Aorta (tissue), 5 donors: ENCODE results near the gene STS. TPM values are rescaled to one million over a fixed set of nuclear protein-coding genes. Genes with fewer than 3 reads are reported as not detected.
A peak's percentile ranks its signal among the peaks of the same experiment; 100 is the strongest.

Source experiments
- ATAC-seq: fragments of 200-7000 bp; cut with Tn5 transposase; one replicate; pipeline ENCODE4 v1.9.1; 2022; ENCODE audit warnings: moderate library complexity; ENCODE audit not compliant: low FRiP score
- DNase-seq, 2 donors: peaks; one replicate each; pipeline ENCODE4 v3.0.0-alpha.2; 2020
- H3K27ac ChIP-seq, 2 donors: one replicate each; pipeline ENCODE4 v1.5.1; 2013; ENCODE audit warnings: low read length in 2 of 2, mild to moderate bottlenecking in 2 of 2, moderate library complexity in 2 of 2, control low read depth in 1 of 2, inconsistent platforms in 1 of 2, low read depth in 1 of 2
- H3K27me3 ChIP-seq, 2 donors: one replicate each; pipeline ENCODE4 v1.6.1; 2013; ENCODE audit warnings: control low read depth in 1 of 2, low read length in 1 of 2, mild to moderate bottlenecking in 1 of 2, moderate library complexity in 1 of 2; ENCODE audit not compliant: insufficient read depth in 2 of 2, control insufficient read depth in 1 of 2
- H3K36me3 ChIP-seq, 2 donors: one replicate each; pipeline ENCODE4 v1.6.1; 2013; ENCODE audit warnings: control low read depth in 1 of 2, low read length in 1 of 2, mild to moderate bottlenecking in 1 of 2; ENCODE audit not compliant: insufficient read depth in 2 of 2, control insufficient read depth in 1 of 2
- H3K4me1 ChIP-seq, 2 donors: one replicate each; pipeline ENCODE4 v1.6.1; 2013; ENCODE audit warnings: low read length in 2 of 2, control low read depth in 1 of 2, mild to moderate bottlenecking in 1 of 2, moderate library complexity in 1 of 2; ENCODE audit not compliant: insufficient read depth in 2 of 2, control insufficient read depth in 1 of 2
- H3K4me3 ChIP-seq, 2 donors: one replicate each; pipeline ENCODE4 v1.5.1; 2013; ENCODE audit warnings: low read length in 2 of 2, control low read depth in 1 of 2, mild to moderate bottlenecking in 1 of 2
- H3K9me3 ChIP-seq: one replicate; pipeline ENCODE4 v1.6.1; 2013; ENCODE audit warnings: mild to moderate bottlenecking, low read length; ENCODE audit not compliant: control insufficient read depth
- WGBS, 2 donors: extraction: QIAGEN DNeasy Blood & Tissue Kit; methylation state at CpG; one replicate each; pipeline ENCODE4 v1.1.7; 2013; 5-methylcytosine and 5-hydroxymethylcytosine counted together
- intact Hi-C, 2 donors: fragments of 100-400 bp; cut with DNase I; formaldehyde crosslinking; loops; one replicate each; pipeline versions ENCODE4 v1.14.2 to v1.15.0; 2022
- polyA plus RNA-seq, 2 donors: library from polyadenylated mRNA; stranded (reverse); fragments of 200-250 nt; gene quantifications; one replicate each; pipeline ENCODE4 v1.2.3, GENCODE V29; 2013
- total RNA-seq, 2 donors: library from RNA; stranded (reverse); fragmentation: NEBNext Ultra II Directional; extraction: Animal tissue kit (Norgen Biotek cat#: 25700); gene quantifications; one replicate each; pipeline ENCODE4 v1.2.1, GENCODE V29; 2021
- donor health status: healthy with polysubstance abuse.
- donor health status: Bipolar disorder and iron deficiency.
- donor health status: DM: no; HTN: no; CAD: no.
- donor health status: DM: no; HTN: no; CAD: no.
- donor health status: DM: yes; HTN: yes; CAD: no.

The STS gene
- total and polyA plus RNA-seq, 4 donors, result 4.1 to 12.5 (median 11.9) TPM

DNA sequence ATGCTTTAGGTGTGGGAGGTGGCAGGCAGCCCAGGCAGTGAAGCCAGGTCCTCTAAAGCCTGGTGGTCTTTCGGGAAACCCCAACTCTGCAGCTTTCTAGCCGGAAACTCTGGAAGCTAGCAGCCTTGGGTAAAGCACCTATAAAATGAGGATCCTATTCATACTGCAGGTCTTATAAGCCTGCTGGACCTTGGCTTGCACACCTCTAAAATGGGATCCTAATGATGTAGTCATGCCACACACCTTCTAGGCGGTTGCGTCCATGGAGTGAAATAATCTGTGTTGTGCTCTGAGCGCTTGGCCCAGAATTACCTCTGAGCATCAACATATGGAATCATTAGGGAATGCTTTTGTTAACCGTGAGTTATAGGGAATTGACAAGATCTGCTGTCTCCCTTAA is 36.0 kb upstream of the STS start:
- H3K27ac ChIP-seq, result no peak overlapping the region
- no peaks in the 10 kb centered on the region for H3K9me3 ChIP-seq
- ATAC-seq (no peak), DNase-seq (no peak)
- no peak overlapping the region for H3K4me3 ChIP-seq
- no peaks in the 10 kb centered on the region for H3K27me3 ChIP-seq
- intact Hi-C loops, result no loop called here
- H3K36me3 ChIP-seq, result no peaks in the 10 kb centered on the region
- 97 to 99% methylated on average over 6 of the region's 6 CpGs for WGBS, 2 donors
- no peaks in the 10 kb centered on the region for H3K4me1 ChIP-seq

DNA sequence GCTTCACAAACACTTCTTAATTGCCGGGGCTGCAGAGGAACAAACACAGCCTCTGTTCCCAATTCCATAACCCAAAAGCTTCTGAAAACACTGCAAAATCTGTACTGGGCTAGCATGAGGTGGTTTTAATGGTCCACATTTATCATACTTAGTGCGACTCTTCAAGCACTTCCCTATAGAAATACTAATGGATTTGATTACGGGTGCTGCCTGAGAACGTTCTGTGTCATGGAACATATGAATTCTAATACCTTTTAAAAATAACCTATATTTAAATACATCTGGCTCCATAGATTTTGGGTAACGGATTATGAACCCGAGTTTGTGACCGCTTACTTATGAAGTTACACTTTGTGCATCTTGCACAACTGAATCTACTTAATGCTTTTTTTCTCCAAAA is 35.4 kb upstream of the STS start:
- Histone ChIP-seq H3K9me3 (no peaks in the 10 kb centered on the region), H3K27me3 (no peaks in the 10 kb centered on the region), H3K4me3 (no peak overlapping the region), H3K4me1 (no peaks in the 10 kb centered on the region), H3K27ac (no peak overlapping the region), H3K36me3 (no peaks in the 10 kb centered on the region)
- WGBS, 2 donors, result 96 to 98% methylated on average over 7 of the region's 7 CpGs
- DNase-seq (no peak), ATAC-seq (no peak)
- intact Hi-C loops, result no loop called here

DNA sequence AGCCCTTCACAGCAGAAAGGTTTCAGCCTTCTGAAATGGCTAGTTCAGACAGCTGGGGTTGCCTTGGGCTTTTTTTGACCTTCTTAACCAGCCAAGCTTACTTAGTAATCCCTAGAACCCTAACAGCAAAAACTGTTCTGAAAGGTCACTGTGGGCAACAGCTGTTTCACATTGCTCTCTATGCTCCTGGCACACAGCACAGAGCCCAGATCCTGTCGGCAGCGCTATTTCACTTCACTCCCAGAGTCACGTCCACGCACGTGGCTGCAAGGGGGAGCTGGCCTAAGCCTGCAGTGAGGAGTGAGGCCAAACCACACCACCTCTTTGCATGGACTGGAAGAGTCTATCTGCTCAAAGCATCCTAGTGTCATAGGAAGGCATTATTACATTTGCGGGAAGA is 32.0 kb upstream of the STS start:
- Histone ChIP-seq H3K4me3 (no peak overlapping the region), H3K9me3 (no peaks in the 10 kb centered on the region), H3K36me3 (no peaks in the 10 kb centered on the region), H3K27ac (no peak overlapping the region), H3K4me1 (no peaks in the 10 kb centered on the region), H3K27me3 (no peaks in the 10 kb centered on the region)
- ATAC-seq (peak; percentile 37), DNase-seq (no peak)
- intact Hi-C loops, result no loop called here
- WGBS, 2 donors, result 59 to 72% methylated on average over 6 of the region's 6 CpGs

DNA sequence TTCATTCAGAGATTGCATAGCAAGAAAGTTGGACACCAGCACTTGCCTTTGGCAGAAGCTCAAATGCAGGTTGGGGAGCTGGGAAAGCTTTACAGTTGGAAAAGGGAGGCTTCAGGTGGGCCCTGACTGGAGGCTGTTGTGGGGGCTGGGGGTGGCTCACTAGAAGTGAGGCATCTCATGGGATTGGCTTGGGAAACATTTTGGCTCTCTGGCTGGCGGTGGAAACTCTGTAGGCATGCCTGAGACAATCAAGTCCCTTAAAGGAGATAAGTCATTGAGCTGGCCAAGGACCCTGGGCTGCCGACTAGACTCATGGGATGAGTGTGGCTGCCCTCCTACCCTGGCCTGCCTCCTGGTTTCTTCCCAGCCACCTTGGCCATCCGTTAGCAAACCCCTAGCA is 31.4 kb upstream of the STS start:
- H3K27me3 ChIP-seq, result no peaks in the 10 kb centered on the region
- ATAC-seq, result no peak

DNA sequence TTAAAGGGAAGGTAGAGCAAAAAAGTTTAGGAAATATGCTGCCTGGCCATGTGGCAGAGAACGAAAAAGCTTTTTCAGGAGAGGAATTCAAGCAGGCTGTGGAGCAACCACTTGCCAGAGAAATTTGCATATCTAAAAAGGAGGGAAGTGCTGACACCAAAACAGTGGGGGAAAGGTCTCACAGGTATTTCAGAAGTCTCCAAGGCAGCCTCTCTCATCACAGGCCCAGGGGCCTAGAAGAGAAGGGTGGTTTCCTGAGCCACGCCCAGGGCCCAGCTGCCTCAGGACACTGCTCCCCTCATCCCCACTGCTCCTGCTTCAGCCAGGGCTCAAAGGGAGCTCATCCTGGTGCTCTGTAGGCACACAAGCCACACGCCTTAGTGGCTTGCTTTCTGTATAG is 29.9 kb upstream of the STS start:
- WGBS, 2 donors, result 98% methylated on average over 3 of the region's 3 CpGs
- no peak overlapping the region for H3K27ac ChIP-seq
- no peak for ATAC-seq
- no peaks in the 10 kb centered on the region for H3K4me1 ChIP-seq
- H3K36me3 ChIP-seq, result no peaks in the 10 kb centered on the region
- no peaks in the 10 kb centered on the region for H3K27me3 ChIP-seq
- no peak overlapping the region for H3K4me3 ChIP-seq
- intact Hi-C loops, result no loop called here
- DNase-seq, result no peak
- no peaks in the 10 kb centered on the region for H3K9me3 ChIP-seq

More for the DNA sequence above, 31.4 kb upstream of the STS start:
- 90 to 92% methylated on average over 3 of the region's 3 CpGs for WGBS, 2 donors
- Histone ChIP-seq H3K36me3 (no peaks in the 10 kb centered on the region), H3K4me3 (no peak overlapping the region), H3K4me1 (no peaks in the 10 kb centered on the region), H3K9me3 (no peaks in the 10 kb centered on the region), H3K27ac (no peak overlapping the region)
- no peak for DNase-seq
- intact Hi-C loops, result no loop called here

DNA sequence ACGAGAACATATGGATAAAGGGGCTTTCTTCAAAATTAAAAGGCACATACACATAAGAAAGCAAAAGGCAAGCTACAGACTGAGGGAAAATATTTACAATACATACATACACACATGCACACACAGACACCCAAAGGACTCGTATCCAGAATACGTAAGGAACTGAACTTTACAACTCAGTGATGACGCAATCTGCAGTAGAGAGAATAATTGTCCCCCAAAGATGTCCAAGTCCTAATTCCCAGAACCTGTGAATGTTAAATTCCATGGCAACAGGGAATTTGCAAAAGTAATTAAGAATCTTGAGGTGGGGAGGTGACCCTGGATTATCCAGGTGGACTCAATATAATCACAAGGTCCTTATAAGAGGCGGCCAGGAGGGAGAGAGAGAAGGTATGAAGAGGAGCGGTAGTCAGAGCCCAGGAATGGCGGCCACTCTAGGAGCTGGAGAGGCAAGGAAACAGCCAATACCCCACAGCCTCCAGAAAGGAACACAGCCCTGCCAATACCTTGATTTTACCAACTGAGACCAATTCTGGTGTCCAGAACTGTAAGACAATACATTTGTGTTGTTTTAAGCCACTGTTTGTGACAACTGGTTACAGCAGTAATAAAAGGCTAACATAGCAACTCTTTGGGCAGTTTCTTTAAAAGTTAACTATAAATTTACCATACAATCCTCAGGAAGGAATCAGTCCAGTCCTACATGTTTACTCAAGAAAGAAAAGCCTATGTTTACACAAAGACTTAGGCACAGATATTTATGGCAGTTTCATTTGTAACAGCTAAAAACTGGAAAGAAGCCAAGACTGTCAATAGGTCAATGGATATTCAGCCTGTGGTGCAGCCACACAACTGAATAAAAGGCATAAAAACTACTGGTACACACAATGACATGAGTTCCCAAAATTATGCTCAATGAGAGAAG is 27.3 kb upstream of the STS start:
- H3K27me3 ChIP-seq, result no peaks in the 10 kb centered on the region
- no peak overlapping the region for H3K4me3 ChIP-seq
- H3K27ac ChIP-seq, result no peak overlapping the region
- DNase-seq, result no peak
- no peaks in the 10 kb centered on the region for H3K36me3 ChIP-seq
- intact Hi-C loops, result no loop called here
- 91 to 95% methylated on average over 7 of the region's 7 CpGs for WGBS, 2 donors
- H3K4me1 ChIP-seq, result no peaks in the 10 kb centered on the region
- ATAC-seq, result no peak
- no peaks in the 10 kb centered on the region for H3K9me3 ChIP-seq

DNA sequence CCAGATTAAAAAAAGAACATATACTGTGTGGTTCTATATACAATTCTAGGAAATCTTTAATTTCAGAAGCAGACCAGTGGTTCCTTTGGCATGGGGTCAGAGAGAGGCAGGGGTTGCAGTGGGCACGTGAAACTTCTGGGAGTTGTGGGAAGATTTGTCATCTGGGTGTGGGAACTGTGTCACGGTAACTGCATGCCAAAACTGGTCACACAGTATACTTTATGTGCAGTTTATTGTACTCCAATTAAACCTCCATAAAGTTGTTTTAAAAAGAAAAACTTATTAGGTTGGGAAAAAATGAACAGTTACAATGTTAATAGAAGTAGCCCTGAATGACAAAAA is 26.7 kb upstream of the STS start:
- Histone ChIP-seq H3K27ac (no peak overlapping the region), H3K27me3 (no peaks in the 10 kb centered on the region), H3K9me3 (no peaks in the 10 kb centered on the region), H3K4me1 (no peaks in the 10 kb centered on the region), H3K4me3 (no peak overlapping the region), H3K36me3 (no peaks in the 10 kb centered on the region)
- 22 to 29% methylated on average over 2 of the region's 2 CpGs for WGBS, 2 donors
- intact Hi-C loops, result no loop called here
- DNase-seq (no peak), ATAC-seq (no peak)

DNA sequence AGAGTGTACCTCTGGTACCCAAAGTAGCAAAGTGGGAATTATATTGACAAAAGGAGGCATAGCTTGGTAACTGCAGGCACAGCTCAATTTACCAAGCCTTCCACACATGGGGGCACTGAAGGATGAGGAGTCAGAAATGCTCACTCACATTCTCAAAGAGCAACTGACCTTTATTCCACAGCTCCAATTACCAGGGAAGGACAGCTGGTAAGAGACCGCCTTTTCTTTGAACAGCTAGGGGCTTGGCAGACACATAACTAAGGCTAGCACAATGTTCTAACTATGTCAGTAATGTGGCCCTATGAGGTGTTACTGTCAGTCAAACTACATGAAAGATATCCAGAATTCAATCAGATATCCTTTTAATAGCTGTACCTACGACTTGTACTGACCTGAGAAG is 20.5 kb upstream of the STS start:
- Histone ChIP-seq H3K4me1 (peaks cover 0 to 1% of the 10 kb centered on the region in 2 donors), H3K4me3 (no peak overlapping the region), H3K36me3 (no peaks in the 10 kb centered on the region), H3K9me3 (no peaks in the 10 kb centered on the region), H3K27me3 (no peaks in the 10 kb centered on the region), H3K27ac (no peak overlapping the region)
- DNase-seq (no peak), ATAC-seq (no peak)
- 93% methylated on average over 2 of the region's 2 CpGs for WGBS, 2 donors
- intact Hi-C loops, result no loop called here

DNA sequence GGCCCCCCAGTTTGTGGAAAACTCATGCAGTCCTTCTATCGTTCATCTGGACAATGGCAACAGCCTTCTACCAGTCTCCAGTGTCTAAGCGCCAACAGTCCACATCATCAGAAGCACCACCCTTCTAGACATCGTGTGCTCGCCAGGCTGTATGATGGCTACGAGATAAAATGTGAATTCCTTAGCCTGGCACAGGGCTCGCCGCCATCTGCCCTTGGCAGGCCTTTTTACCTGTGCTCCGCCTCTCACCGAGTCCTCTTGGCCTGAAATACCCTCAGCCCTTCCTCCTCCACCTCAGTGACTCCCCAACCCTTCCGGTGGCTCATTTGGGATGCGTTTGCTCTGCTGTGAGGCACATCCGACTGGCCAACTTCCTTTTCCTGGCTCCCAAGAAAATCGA is 15.9 kb upstream of the STS start:
- ATAC-seq (no peak), DNase-seq (no peak)
- Histone ChIP-seq H3K4me3 (no peak overlapping the region), H3K36me3 (no peaks in the 10 kb centered on the region), H3K9me3 (no peaks in the 10 kb centered on the region), H3K27me3 (no peaks in the 10 kb centered on the region), H3K4me1 (peaks cover 0 to 1% of the 10 kb centered on the region in 2 donors), H3K27ac (no peak overlapping the region)
- intact Hi-C loops, result no loop called here
- WGBS, 2 donors, result 94 to 98% methylated on average over 13 of the region's 13 CpGs
